Posterior vena cava (tissue), 2 donors: Measurements from ENCODE around the gene GLIS1. TPM values are rescaled to one million over a fixed set of nuclear protein-coding genes. Genes with fewer than 3 reads are reported as not detected.

Experiments
- DNase-seq: peaks from one replicate; pipeline ENCODE4 v3.0.0-alpha.2; 2020; ENCODE audit warnings: low spot score
- intact Hi-C, 2 donors: fragments of 100-400 bp; cut with DNase I; formaldehyde crosslinking; loops; one replicate each; pipeline versions ENCODE4 v1.14.1 to v1.14.2; 2022 to 2023
- total RNA-seq, 2 donors: library from RNA; stranded (reverse); fragmentation: NEBNext Ultra II Directional; extraction: Animal tissue kit (Norgen Biotek cat#: 25700); gene quantifications; one replicate each; pipeline ENCODE4 v1.2.1, GENCODE V29; 2021
- donor health status: DM: yes; HTN: yes; CAD: no.
- donor health status: DM: yes; HTN: yes; CAD: no.

Gene GLIS1
- total RNA-seq, 2 donors from 2014 or later: 0.74 to 1.7 TPM

GRCh38 chr1:53462193-53462592, 276.8 kb downstream of the GLIS1 start:
- DNase-seq: no peak
- intact Hi-C loops: no loop called here

DNA sequence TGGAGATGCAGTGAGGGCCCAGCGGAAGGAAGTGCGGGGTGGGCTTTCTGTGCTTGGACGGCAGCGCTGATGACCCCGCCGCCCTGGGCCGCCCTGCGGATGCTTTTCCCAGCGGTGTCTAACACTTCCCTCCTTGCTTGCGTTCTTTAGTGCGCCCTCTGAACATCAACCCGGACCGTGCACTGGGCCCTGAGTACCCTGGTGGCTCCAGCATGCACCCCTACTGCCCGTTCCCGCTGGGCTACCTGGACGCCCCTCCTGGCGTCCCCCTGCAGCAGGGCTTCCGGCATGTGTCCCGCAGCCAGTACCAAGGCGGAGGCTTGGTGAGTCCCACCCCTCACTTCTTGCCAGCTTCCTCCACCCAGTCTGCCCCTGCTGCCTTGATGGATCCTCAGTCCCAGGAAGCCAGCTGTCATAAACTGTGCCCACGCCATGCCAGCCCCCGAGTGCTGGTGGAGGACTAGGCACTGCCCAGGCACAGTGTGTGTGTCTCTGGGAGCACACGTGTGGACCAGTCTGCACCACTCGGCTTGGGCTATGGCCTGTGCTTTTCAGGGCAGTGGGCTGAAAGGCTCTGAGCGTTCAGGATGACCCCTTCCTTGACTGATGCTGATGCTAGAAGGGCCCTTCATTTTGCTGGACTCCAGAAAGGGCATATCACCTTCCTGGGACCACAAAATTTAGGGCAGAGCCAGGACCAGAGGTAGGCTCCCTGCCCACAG, 277.5 kb downstream of the GLIS1 start:
- intact Hi-C loops: no loop called here
- peak; percentile 75 for DNase-seq

- intact Hi-C loops: no loop called here
- DNase-seq: peak; percentile 74
These were observed 278.2 kb downstream of the GLIS1 start for GRCh38 chr1:53460666-53461322.

DNA sequence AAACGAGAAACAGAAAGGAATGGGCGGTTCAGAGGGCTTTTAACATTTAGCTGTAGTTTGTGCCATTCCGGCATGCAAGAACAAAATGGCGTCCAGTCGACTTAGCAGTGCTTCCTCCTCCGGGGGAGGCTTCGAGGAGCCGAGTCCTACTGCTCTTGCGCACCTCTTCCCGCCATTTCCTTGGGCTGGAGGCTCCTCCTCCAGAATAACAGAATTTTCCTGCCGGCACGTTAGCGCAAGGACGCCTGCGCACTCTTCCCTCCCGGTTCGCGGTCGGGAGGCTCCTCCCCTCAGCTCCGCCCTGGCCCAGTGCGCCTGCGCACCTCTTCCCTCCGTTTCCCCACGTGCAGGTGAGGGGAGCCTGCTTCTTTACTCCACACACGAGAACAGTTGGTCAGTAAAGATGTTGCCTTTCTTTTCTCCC, 278.7 kb downstream of the GLIS1 start:
- intact Hi-C loops: no loop called here
- DNase-seq: peak; percentile 71

DNA sequence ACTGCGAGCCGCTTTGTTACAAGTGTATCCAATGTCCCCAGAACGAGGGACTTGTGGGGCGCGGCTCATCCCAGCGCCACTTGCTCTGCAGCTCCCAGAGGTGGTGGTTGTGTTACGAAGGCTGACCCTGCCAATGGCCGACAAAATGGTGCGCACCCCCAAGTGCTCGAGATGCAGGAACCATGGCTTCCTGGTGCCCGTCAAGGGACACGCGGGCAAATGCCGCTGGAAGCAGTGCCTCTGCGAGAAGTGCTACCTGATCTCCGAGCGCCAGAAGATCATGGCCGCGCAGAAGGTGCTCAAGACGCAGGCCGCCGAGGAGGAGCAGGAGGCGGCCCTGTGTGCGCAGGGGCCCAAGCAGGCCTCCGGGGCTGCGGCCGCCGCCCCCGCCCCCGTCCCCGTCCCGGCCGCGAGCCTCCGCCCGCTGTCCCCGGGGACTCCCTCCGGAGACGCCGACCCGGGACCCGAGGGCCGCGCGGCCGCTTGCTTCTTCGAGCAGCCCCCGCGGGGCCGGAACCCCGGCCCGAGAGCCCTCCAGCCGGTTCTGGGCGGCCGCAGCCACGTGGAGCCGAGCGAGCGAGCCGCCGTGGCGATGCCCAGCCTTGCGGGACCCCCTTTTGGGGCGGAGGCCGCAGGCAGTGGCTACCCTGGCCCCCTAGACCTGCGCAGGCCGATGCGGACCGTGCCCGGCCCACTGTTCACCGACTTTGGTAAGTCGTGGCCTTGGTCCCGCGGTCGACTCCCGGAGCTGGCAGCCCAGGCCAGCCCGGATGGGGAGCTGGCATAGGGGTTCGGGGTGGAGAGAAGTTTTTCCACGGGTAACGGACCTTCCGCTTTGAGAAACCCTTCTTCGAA, 279.4 kb downstream of the GLIS1 start, which contains the start of gene DMRTB1:
TSS of gene DMRTB1 (plus strand) at position 79 of the 855 bp plus-strand sequence. CDS start at position 134, 55 bp downstream.
- intact Hi-C loops: no loop called here
- DNase-seq: peak; percentile 80

- DNase-seq: no peak
These were observed 280.3 kb downstream of the GLIS1 start for GRCh38 chr1:53458634-53459033.

More at GRCh38 chr1:53458634-53459033, 280.3 kb downstream of the GLIS1 start:
- intact Hi-C loops: no loop called here

Other genes with a start within 250 kb of the GLIS1 start
- 1 to 10 TPM; 6.0 to 6.9 TPM for gene NDC1, start 99.1 kb upstream of the GLIS1 start, total RNA-seq
- 10 to 100 TPM; 13.8 to 15.1 TPM for gene YIPF1, start 150.6 kb upstream of the GLIS1 start, total RNA-seq
- not detected for gene DIO1, start 155.0 kb upstream of the GLIS1 start, total RNA-seq
- gene IFT25, start 206.5 kb upstream of the GLIS1 start, total RNA-seq: 10 to 100 TPM; 22.5 to 23.7 TPM
- 10 to 100 TPM; 14.2 to 17.9 TPM for gene LRRC42, start 207.2 kb upstream of the GLIS1 start, total RNA-seq